HL-60/S4 (cell line): Measurements from ENCODE around the gene PTPRN2.
"Not testable (repeated sequence)": the region's sequence is repeated elsewhere in the genome, so short reads cannot be mapped to it uniquely, and the experiment has no call there.

ENCODE experiments used
- in situ Hi-C: fragments of 300-500 bp; cut with MboI; formaldehyde crosslinking; loops from 2 replicates; pipeline ENCODE4 v1.14.3; 2022; ENCODE audit warnings: low sequenced_read_pairs

Gene PTPRN2

GRCh38 chr7:158473221-158473620 lies 114.4 kb downstream of the PTPRN2 start:
- in situ Hi-C loops, result no loop called here

GRCh38 chr7:158472596-158472995 lies 115.0 kb downstream of the PTPRN2 start:
- in situ Hi-C loops, result no loop called here

- in situ Hi-C loops, result no loop called here
Measured at GRCh38 chr7:158471716-158472115, 115.9 kb downstream of the PTPRN2 start.

GRCh38 chr7:158470336-158470735 lies 117.3 kb downstream of the PTPRN2 start:
- in situ Hi-C loops, result no loop called here

GRCh38 chr7:158469396-158470051 lies 118.1 kb downstream of the PTPRN2 start:
- in situ Hi-C loops, result no loop called here

- in situ Hi-C loops, result no loop called here
Measured at GRCh38 chr7:158468700-158469296, 118.8 kb downstream of the PTPRN2 start.

GRCh38 chr7:158468181-158468580 lies 119.4 kb downstream of the PTPRN2 start:
- in situ Hi-C loops, result no loop called here

- in situ Hi-C loops, result no loop called here
Measured at GRCh38 chr7:158467562-158467961, 120.1 kb downstream of the PTPRN2 start.

GRCh38 chr7:158463317-158463716 lies 124.3 kb downstream of the PTPRN2 start:
- in situ Hi-C loops, result no loop called here

- in situ Hi-C loops, result no loop called here
Measured at GRCh38 chr7:158461824-158462223, 125.8 kb downstream of the PTPRN2 start.

- in situ Hi-C loops, result no loop called here
Measured at GRCh38 chr7:158460665-158461064, 127.0 kb downstream of the PTPRN2 start.

GRCh38 chr7:158458716-158459282 lies 128.8 kb downstream of the PTPRN2 start:
- in situ Hi-C loops, result no loop called here

GRCh38 chr7:158458096-158458495 lies 129.5 kb downstream of the PTPRN2 start:
- in situ Hi-C loops, result no loop called here

- in situ Hi-C loops, result not testable (repeated sequence)
Measured at GRCh38 chr7:158457586-158457985, 130.0 kb downstream of the PTPRN2 start.

- in situ Hi-C loops, result no loop called here
Measured at GRCh38 chr7:158454631-158455030, 133.0 kb downstream of the PTPRN2 start.

GRCh38 chr7:158453663-158454062 lies 134.0 kb downstream of the PTPRN2 start:
- in situ Hi-C loops, result no loop called here

- in situ Hi-C loops, result no loop called here
Measured at GRCh38 chr7:158452331-158452730, 135.3 kb downstream of the PTPRN2 start.

GRCh38 chr7:158450476-158451124 lies 137.0 kb downstream of the PTPRN2 start:
- in situ Hi-C loops, result no loop called here

GRCh38 chr7:158449942-158450341 lies 137.7 kb downstream of the PTPRN2 start:
- in situ Hi-C loops, result no loop called here

- in situ Hi-C loops, result no loop called here
Measured at GRCh38 chr7:158449266-158449665, 138.4 kb downstream of the PTPRN2 start.

- in situ Hi-C loops, result no loop called here
Measured at GRCh38 chr7:158448430-158449100, 139.1 kb downstream of the PTPRN2 start.
